ENCODE results near the gene RUVBL2.
A peak's percentile ranks its signal among the peaks of the same experiment; 100 is the strongest.

The RUVBL2 gene

GRCh38 chr19:48989701-48990291 lies 3.9 kb upstream of the RUVBL2 start:
- no peak for DNase-seq

GRCh38 chr19:48990400-48990799 lies 3.3 kb upstream of the RUVBL2 start:
- DNase-seq = no peak

GRCh38 chr19:48991011-48991609 lies 2.6 kb upstream of the RUVBL2 start:
- no peak for DNase-seq

- peak in 1 of 2 donors; percentile 21 for DNase-seq
Observed at GRCh38 chr19:48991873-48992580, 1.7 kb upstream of the RUVBL2 start.

GRCh38 chr19:48992581-48993174 lies 1.0 kb upstream of the RUVBL2 start:
- peak in 1 of 2 donors; percentile 50 for DNase-seq

- no peak for DNase-seq
Observed at GRCh38 chr19:48994035-48994386, 324 bp downstream of the RUVBL2 start.

- DNase-seq = peak; percentile 4 to 9
Observed at GRCh38 chr19:48997972-48998371, 4.3 kb downstream of the RUVBL2 start.

GRCh38 chr19:48999481-49000325 lies 6.0 kb downstream of the RUVBL2 start:
- DNase-seq = peak in 1 of 2 donors; percentile 10

GRCh38 chr19:49004133-49004532 lies 10.4 kb downstream of the RUVBL2 start:
- no peak for DNase-seq

- DNase-seq = no peak
Observed at GRCh38 chr19:49004964-49005614, 11.4 kb downstream of the RUVBL2 start.

GRCh38 chr19:49006905-49007304 lies 13.2 kb downstream of the RUVBL2 start:
- no peak for DNase-seq

- DNase-seq = no peak
Observed at GRCh38 chr19:49009828-49010227, 16.1 kb downstream of the RUVBL2 start.

- DNase-seq = no peak
Observed at GRCh38 chr19:49010453-49010852, 16.8 kb downstream of the RUVBL2 start.

GRCh38 chr19:49011194-49011593 lies 17.5 kb downstream of the RUVBL2 start:
- no peak for DNase-seq

GRCh38 chr19:49014123-49014869 lies 20.6 kb downstream of the RUVBL2 start:
- no peak for DNase-seq

- DNase-seq = no peak
Observed at GRCh38 chr19:49014870-49015255, 21.2 kb downstream of the RUVBL2 start.

- DNase-seq = no peak
Observed at GRCh38 chr19:49016067-49016839, 22.6 kb downstream of the RUVBL2 start.

GRCh38 chr19:49017041-49017665 lies 23.5 kb downstream of the RUVBL2 start, which contains the start of gene LHB:
Gene LHB (minus strand): TSS chr19:49017091. CDS start chr19:49017081, 10 bp downstream.
- DNase-seq = no peak

- DNase-seq = peak; percentile 17 to 22
Observed at GRCh38 chr19:49017666-49018351, 24.1 kb downstream of the RUVBL2 start.

Data from bone marrow (tissue), 2 donors.